HG03342 (cell line): ENCODE data around the gene NGFR.
"Not testable (repeated sequence)": the region's sequence is repeated elsewhere in the genome, so short reads cannot be mapped to it uniquely, and the experiment has no call there.

ENCODE experiments used
- ATAC-seq: cut with Tn5 transposase; IDR thresholded peaks from one replicate; pipeline ENCODE4 v1.9.1; 2021; ENCODE audit warnings: mild to moderate bottlenecking, moderate library complexity; ENCODE audit not compliant: unreplicated experiment

Gene NGFR

GRCh38 chr17:49530118-49530517 lies 35.0 kb downstream of the NGFR start:
- no peak for ATAC-seq

GRCh38 chr17:49543860-49544259 lies 48.8 kb downstream of the NGFR start:
- no peak for ATAC-seq

- no peak for ATAC-seq
Measured at GRCh38 chr17:49545007-49545660, 50.0 kb downstream of the NGFR start.

- no peak for ATAC-seq
Measured at GRCh38 chr17:49545806-49546545, 50.9 kb downstream of the NGFR start.

- ATAC-seq = no peak
Measured at GRCh38 chr17:49546546-49547535, 51.7 kb downstream of the NGFR start.

- ATAC-seq = no peak
Measured at GRCh38 chr17:49547566-49547965, 52.5 kb downstream of the NGFR start.

- ATAC-seq = no peak
Measured at GRCh38 chr17:49548051-49548505, 53.0 kb downstream of the NGFR start.

- ATAC-seq = no peak
Measured at GRCh38 chr17:49548506-49549310, 53.6 kb downstream of the NGFR start.

- ATAC-seq = no peak
Measured at GRCh38 chr17:49549311-49549605, 54.2 kb downstream of the NGFR start.

GRCh38 chr17:49549691-49550678 lies 54.9 kb downstream of the NGFR start:
- no peak for ATAC-seq

GRCh38 chr17:49550764-49551163 lies 55.7 kb downstream of the NGFR start:
- not testable (repeated sequence) for ATAC-seq

GRCh38 chr17:49551221-49552069 lies 56.4 kb downstream of the NGFR start:
- no peak for ATAC-seq

GRCh38 chr17:49552070-49552751 lies 57.1 kb downstream of the NGFR start:
- ATAC-seq = no peak

GRCh38 chr17:49553676-49554335 lies 58.7 kb downstream of the NGFR start:
- no peak for ATAC-seq

GRCh38 chr17:49554694-49555494 lies 59.8 kb downstream of the NGFR start:
- ATAC-seq = no peak

GRCh38 chr17:49555495-49556222 lies 60.6 kb downstream of the NGFR start:
- ATAC-seq = no peak
